WTC11 (cell line): ENCODE data around the gene RSAD1. TPM values are rescaled to one million over a fixed set of nuclear protein-coding genes. Genes with fewer than 3 reads are reported as not detected.
A peak's percentile ranks its signal among the peaks of the same experiment; 100 is the strongest.

Experiments used
- ATAC-seq: fragments of 200-7000 bp; cut with Tn5 transposase; 2 replicates; pipeline ENCODE4 v1.10.0; 2021; ENCODE audit warnings: mild to moderate bottlenecking, moderate library complexity
- CTCF ChIA-PET: fragments of 300-600 bp; sonication (Branson Sonifier 250); formaldehyde crosslinking; loops from one replicate; lab custom pipeline; 2021; ENCODE audit warnings: antibody characterized with exemption; lab: Charles Lee
- POLR2A ChIA-PET: fragments of 350-600 bp; sonication (Branson Sonifier 250); formaldehyde crosslinking; loops from one replicate; lab custom pipeline; 2021; ENCODE audit warnings: antibody characterized with exemption; lab: Charles Lee
- DNase-seq: peaks from one replicate; pipeline ENCODE4 v3.0.0; 2021; ENCODE audit warnings: low spot score
- H3K27ac Mint-ChIP-seq: 2 replicates; pipeline ENCODE4 v1.8.0; 2021; ENCODE audit warnings: mixed read lengths
- H3K27me3 Mint-ChIP-seq: 2 replicates; pipeline ENCODE4 v1.8.0; 2021; ENCODE audit warnings: low read depth, mild to moderate bottlenecking, moderate library complexity, mixed read lengths
- H3K36me3 Mint-ChIP-seq: 2 replicates; pipeline ENCODE4 v1.8.0; 2021; ENCODE audit warnings: mixed read lengths
- H3K4me1 Mint-ChIP-seq: 2 replicates; pipeline ENCODE4 v1.8.0; 2022; ENCODE audit warnings: mixed read lengths
- H3K4me3 Mint-ChIP-seq: 2 replicates; pipeline ENCODE4 v1.8.0; 2021; ENCODE audit warnings: mild to moderate bottlenecking, moderate library complexity, mixed read lengths
- H3K9me3 Mint-ChIP-seq: 2 replicates; pipeline ENCODE4 v1.8.0; 2021; ENCODE audit warnings: mixed read lengths
- CREM ChIP-seq: sonication (generic); formaldehyde crosslinking; IDR thresholded peaks from 2 replicates; pipeline ENCODE4 v1.8.1; 2022; ENCODE audit warnings: mild to moderate bottlenecking, missing genetic modification reagents, moderate library complexity
- FOXP4 ChIP-seq: sonication (generic); formaldehyde crosslinking; IDR thresholded peaks from 2 replicates; pipeline ENCODE4 v1.8.0; 2022; ENCODE audit warnings: mild to moderate bottlenecking, missing genetic modification reagents
- GABPB1 ChIP-seq: sonication (generic); formaldehyde crosslinking; IDR thresholded peaks from 2 replicates; pipeline ENCODE4 v1.8.1; 2023; ENCODE audit warnings: mild to moderate bottlenecking, missing genetic modification reagents
- GTF2I ChIP-seq: fragments of 250-450 bp; sonication (Bioruptor Pico); conservative IDR thresholded peaks from 2 replicates; pipeline ENCODE4 v1.4.0; 2021; ENCODE audit warnings: mild to moderate bottlenecking
- NFYB ChIP-seq: sonication (generic); formaldehyde crosslinking; conservative IDR thresholded peaks from 2 replicates; pipeline ENCODE4 v1.8.0; 2022; ENCODE audit warnings: low read depth, missing genetic modification reagents
- OVOL2 ChIP-seq: fragments of 250-450 bp; sonication (Bioruptor Pico); IDR thresholded peaks from 2 replicates; pipeline ENCODE4 v1.9.0; 2021; ENCODE audit warnings: mild to moderate bottlenecking, borderline replicate concordance
- SMAD3 ChIP-seq: sonication (generic); formaldehyde crosslinking; IDR thresholded peaks from 2 replicates; pipeline ENCODE4 v1.8.0; 2022; ENCODE audit warnings: missing genetic modification reagents, mild to moderate bottlenecking, borderline replicate concordance
- TCF7 ChIP-seq: sonication (generic); formaldehyde crosslinking; IDR thresholded peaks from 2 replicates; pipeline ENCODE4 v1.8.0; 2022; ENCODE audit warnings: mild to moderate bottlenecking, low read depth, missing genetic modification reagents, moderate library complexity
- ZNF263 ChIP-seq: sonication (generic); formaldehyde crosslinking; IDR thresholded peaks from 2 replicates; pipeline ENCODE4 v1.8.1; 2022; ENCODE audit warnings: low read depth, mild to moderate bottlenecking, moderate library complexity, missing genetic modification reagents
- ZNF317 ChIP-seq: sonication (generic); formaldehyde crosslinking; IDR thresholded peaks from 2 replicates; pipeline ENCODE4 v1.8.1; 2023; ENCODE audit warnings: low read depth, mild to moderate bottlenecking, moderate library complexity, missing genetic modification reagents, borderline replicate concordance
- ZSCAN18 ChIP-seq: fragments of 250-450 bp; sonication (Bioruptor Pico); IDR thresholded peaks from 2 replicates; pipeline ENCODE4 v2.1.2; 2022; ENCODE audit warnings: mild to moderate bottlenecking, moderate library complexity
- total RNA-seq: library from RNA; stranded (reverse); gene quantifications from 3 replicates; pipeline ENCODE4 v1.2.3, GENCODE V29; 2021
- TF ChIP-seq, protein P1 (sequence below): sonication (generic); formaldehyde crosslinking; IDR thresholded peaks from 2 replicates; pipeline ENCODE4 v1.8.0; 2023; ENCODE audit warnings: mild to moderate bottlenecking, missing genetic modification reagents
- TF ChIP-seq, protein P2 (sequence below): sonication (generic); formaldehyde crosslinking; IDR thresholded peaks from 2 replicates; pipeline ENCODE4 v1.8.0; 2023; ENCODE audit warnings: missing genetic modification reagents
- TF ChIP-seq, protein P3 (sequence below): sonication (generic); formaldehyde crosslinking; IDR thresholded peaks from 2 replicates; pipeline ENCODE4 v1.8.1; 2022; ENCODE audit warnings: low read depth, mild to moderate bottlenecking, moderate library complexity, missing genetic modification reagents, borderline replicate concordance
- TF ChIP-seq, protein P4 (sequence below): fragments of 250-450 bp; sonication (Bioruptor Pico); IDR thresholded peaks from 2 replicates; pipeline ENCODE4 v1.8.0; 2021; ENCODE audit warnings: mild to moderate bottlenecking

Gene RSAD1
- total RNA-seq, 1 experiment from 2014 or later, result 35.1 TPM

- ChIA-PET CTCF (interaction anchor here (0.6 to 5.8 kb wide), 3 partner anchors 10 to 73 kb away, joined by 3 to 40 read pairs (median 17); partner anchors contain the start of gene LRRC59), POLR2A (no interaction called here)
- peak; percentile 8; the same call in 1 of the 2 replicates for ATAC-seq
- Mint-ChIP-seq H3K27ac (no peak overlapping the region), H3K4me3 (peak overlapping the region; percentile 53), H3K27me3 (peaks cover 29% of the 10 kb centered on the region), H3K36me3 (no peaks in the 10 kb centered on the region), H3K4me1 (peaks cover 23% of the 10 kb centered on the region), H3K9me3 (no peaks in the 10 kb centered on the region)
- no peak for DNase-seq
- TF ChIP-seq, protein P1, sequence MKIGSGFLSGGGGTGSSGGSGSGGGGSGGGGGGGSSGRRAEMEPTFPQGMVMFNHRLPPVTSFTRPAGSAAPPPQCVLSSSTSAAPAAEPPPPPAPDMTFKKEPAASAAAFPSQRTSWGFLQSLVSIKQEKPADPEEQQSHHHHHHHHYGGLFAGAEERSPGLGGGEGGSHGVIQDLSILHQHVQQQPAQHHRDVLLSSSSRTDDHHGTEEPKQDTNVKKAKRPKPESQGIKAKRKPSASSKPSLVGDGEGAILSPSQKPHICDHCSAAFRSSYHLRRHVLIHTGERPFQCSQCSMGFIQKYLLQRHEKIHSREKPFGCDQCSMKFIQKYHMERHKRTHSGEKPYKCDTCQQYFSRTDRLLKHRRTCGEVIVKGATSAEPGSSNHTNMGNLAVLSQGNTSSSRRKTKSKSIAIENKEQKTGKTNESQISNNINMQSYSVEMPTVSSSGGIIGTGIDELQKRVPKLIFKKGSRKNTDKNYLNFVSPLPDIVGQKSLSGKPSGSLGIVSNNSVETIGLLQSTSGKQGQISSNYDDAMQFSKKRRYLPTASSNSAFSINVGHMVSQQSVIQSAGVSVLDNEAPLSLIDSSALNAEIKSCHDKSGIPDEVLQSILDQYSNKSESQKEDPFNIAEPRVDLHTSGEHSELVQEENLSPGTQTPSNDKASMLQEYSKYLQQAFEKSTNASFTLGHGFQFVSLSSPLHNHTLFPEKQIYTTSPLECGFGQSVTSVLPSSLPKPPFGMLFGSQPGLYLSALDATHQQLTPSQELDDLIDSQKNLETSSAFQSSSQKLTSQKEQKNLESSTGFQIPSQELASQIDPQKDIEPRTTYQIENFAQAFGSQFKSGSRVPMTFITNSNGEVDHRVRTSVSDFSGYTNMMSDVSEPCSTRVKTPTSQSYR, result no peak
- TF ChIP-seq NFYB (no peak), SMAD3 (CRISPR knock-in tag) (no peak), CREM (CRISPR knock-in tag) (no peak), GTF2I (CRISPR knock-in tag) (no peak), FOXP4 (CRISPR knock-in tag) (no peak), ZNF317 (CRISPR knock-in tag) (no peak), TCF7 (CRISPR knock-in tag) (no peak), GABPB1 (CRISPR knock-in tag) (no peak), ZNF263 (CRISPR knock-in tag) (no peak), OVOL2 (CRISPR knock-in tag) (no peak), ZSCAN18 (CRISPR knock-in tag) (no peak)
- TF ChIP-seq, protein P2, sequence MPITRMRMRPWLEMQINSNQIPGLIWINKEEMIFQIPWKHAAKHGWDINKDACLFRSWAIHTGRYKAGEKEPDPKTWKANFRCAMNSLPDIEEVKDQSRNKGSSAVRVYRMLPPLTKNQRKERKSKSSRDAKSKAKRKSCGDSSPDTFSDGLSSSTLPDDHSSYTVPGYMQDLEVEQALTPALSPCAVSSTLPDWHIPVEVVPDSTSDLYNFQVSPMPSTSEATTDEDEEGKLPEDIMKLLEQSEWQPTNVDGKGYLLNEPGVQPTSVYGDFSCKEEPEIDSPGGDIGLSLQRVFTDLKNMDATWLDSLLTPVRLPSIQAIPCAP, result no peak
- TF ChIP-seq, protein P3, sequence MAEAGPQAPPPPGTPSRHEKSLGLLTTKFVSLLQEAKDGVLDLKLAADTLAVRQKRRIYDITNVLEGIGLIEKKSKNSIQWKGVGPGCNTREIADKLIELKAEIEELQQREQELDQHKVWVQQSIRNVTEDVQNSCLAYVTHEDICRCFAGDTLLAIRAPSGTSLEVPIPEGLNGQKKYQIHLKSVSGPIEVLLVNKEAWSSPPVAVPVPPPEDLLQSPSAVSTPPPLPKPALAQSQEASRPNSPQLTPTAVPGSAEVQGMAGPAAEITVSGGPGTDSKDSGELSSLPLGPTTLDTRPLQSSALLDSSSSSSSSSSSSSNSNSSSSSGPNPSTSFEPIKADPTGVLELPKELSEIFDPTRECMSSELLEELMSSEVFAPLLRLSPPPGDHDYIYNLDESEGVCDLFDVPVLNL (CRISPR knock-in tag), result no peak
- TF ChIP-seq, protein P4, sequence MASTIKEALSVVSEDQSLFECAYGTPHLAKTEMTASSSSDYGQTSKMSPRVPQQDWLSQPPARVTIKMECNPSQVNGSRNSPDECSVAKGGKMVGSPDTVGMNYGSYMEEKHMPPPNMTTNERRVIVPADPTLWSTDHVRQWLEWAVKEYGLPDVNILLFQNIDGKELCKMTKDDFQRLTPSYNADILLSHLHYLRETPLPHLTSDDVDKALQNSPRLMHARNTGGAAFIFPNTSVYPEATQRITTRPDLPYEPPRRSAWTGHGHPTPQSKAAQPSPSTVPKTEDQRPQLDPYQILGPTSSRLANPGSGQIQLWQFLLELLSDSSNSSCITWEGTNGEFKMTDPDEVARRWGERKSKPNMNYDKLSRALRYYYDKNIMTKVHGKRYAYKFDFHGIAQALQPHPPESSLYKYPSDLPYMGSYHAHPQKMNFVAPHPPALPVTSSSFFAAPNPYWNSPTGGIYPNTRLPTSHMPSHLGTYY (CRISPR knock-in tag), result no peak
Observed at GRCh38 chr17:50469671-50470305, 8.9 kb upstream of the RSAD1 start.
